Measurements from ENCODE around the gene PLB1.
"Not testable (repeated sequence)": the region's sequence is repeated elsewhere in the genome, so short reads cannot be mapped to it uniquely, and the experiment has no call there.

Gene PLB1

GRCh38 chr2:28538652-28539051 is 42.8 kb downstream of the PLB1 start:
- no peak for DNase-seq

- DNase-seq, result no peak
Observed at GRCh38 chr2:28539118-28539541, 43.3 kb downstream of the PLB1 start.

GRCh38 chr2:28543316-28544035 is 47.6 kb downstream of the PLB1 start:
- no peak for DNase-seq

- DNase-seq, result no peak
Observed at GRCh38 chr2:28544036-28544346, 48.1 kb downstream of the PLB1 start.

GRCh38 chr2:28544405-28544921 is 48.6 kb downstream of the PLB1 start:
- DNase-seq, result peak; percentile 17

GRCh38 chr2:28544922-28545589 is 49.2 kb downstream of the PLB1 start:
- no peak for DNase-seq

GRCh38 chr2:28545590-28546200 is 49.8 kb downstream of the PLB1 start:
- no peak for DNase-seq

GRCh38 chr2:28546242-28546641 is 50.4 kb downstream of the PLB1 start:
- DNase-seq, result no peak

- DNase-seq, result no peak
Observed at GRCh38 chr2:28547223-28547860, 51.5 kb downstream of the PLB1 start.

GRCh38 chr2:28547906-28548600 is 52.2 kb downstream of the PLB1 start:
- no peak for DNase-seq

GRCh38 chr2:28550345-28550744 is 54.5 kb downstream of the PLB1 start:
- not testable (repeated sequence) for DNase-seq

GRCh38 chr2:28552045-28552823 is 56.4 kb downstream of the PLB1 start:
- DNase-seq, result no peak

- DNase-seq, result no peak
Observed at GRCh38 chr2:28556303-28556702, 60.4 kb downstream of the PLB1 start.

GRCh38 chr2:28557389-28558131 is 61.7 kb downstream of the PLB1 start:
- no peak for DNase-seq

- DNase-seq, result no peak
Observed at GRCh38 chr2:28558158-28558820, 62.4 kb downstream of the PLB1 start.

- no peak for DNase-seq
Observed at GRCh38 chr2:28558918-28559317, 63.1 kb downstream of the PLB1 start.

GRCh38 chr2:28563869-28564268 is 68.0 kb downstream of the PLB1 start:
- no peak for DNase-seq

GRCh38 chr2:28564346-28564745 is 68.5 kb downstream of the PLB1 start:
- no peak for DNase-seq

GRCh38 chr2:28565033-28565432 is 69.2 kb downstream of the PLB1 start:
- no peak for DNase-seq

- DNase-seq, result no peak
Observed at GRCh38 chr2:28565720-28566295, 69.9 kb downstream of the PLB1 start.
